GM23338 (cell line): Measurements from ENCODE around the gene GPC2. TPM values are rescaled to one million over a fixed set of nuclear protein-coding genes. Genes with fewer than 3 reads are reported as not detected.

Experiments used
- ATAC-seq: fragments of 200-7000 bp; cut with Tn5 transposase; 3 replicates; pipeline ENCODE4 v1.9.1; 2020
- DNase-seq: peaks from one replicate; pipeline ENCODE4 v3.0.0-alpha.2; 2015; ENCODE audit warnings: low spot score
- H2AFZ ChIP-seq: fragments of 200-600 bp; sonication (generic); 2 replicates; pipeline ENCODE4 v1.8.0; 2016; ENCODE audit warnings: antibody characterized with exemption, mild to moderate bottlenecking, moderate library complexity
- H3F3A ChIP-seq: fragments of 200-600 bp; sonication (generic); replicated peaks from 2 replicates; pipeline ENCODE4 v1.8.0; 2017; ENCODE audit warnings: antibody characterized with exemption, mixed run types, low read depth
- H3K27ac ChIP-seq: fragments of 200-600 bp; sonication (generic); 2 replicates; pipeline ENCODE4 v1.6.1; 2016; ENCODE audit warnings: low read depth
- H3K27me3 ChIP-seq: fragments of 200-600 bp; sonication (generic); 2 replicates; pipeline ENCODE4 v1.8.0; 2016; ENCODE audit warnings: mild to moderate bottlenecking, mixed run types, moderate library complexity; ENCODE audit not compliant: insufficient read depth
- H3K36me3 ChIP-seq: fragments of 200-600 bp; sonication (generic); 2 replicates; pipeline ENCODE4 v1.8.0; 2016; ENCODE audit warnings: mild to moderate bottlenecking; ENCODE audit not compliant: insufficient read depth
- H3K4me1 ChIP-seq: fragments of 200-600 bp; sonication (generic); 2 replicates; pipeline ENCODE4 v1.8.0; 2016; ENCODE audit warnings: mild to moderate bottlenecking, moderate library complexity; ENCODE audit not compliant: insufficient read depth
- H3K4me2 ChIP-seq: fragments of 200-600 bp; sonication (generic); 2 replicates; pipeline ENCODE4 v1.7.1; 2017; ENCODE audit warnings: mixed run types
- H3K4me3 ChIP-seq: fragments of 200-600 bp; sonication (generic); 2 replicates; pipeline ENCODE4 v1.6.1; 2016; ENCODE audit warnings: mixed run types
- H3K79me2 ChIP-seq: fragments of 200-600 bp; sonication (generic); replicated peaks from 2 replicates; pipeline ENCODE4 v1.8.0; 2017; ENCODE audit warnings: mild to moderate bottlenecking; ENCODE audit not compliant: insufficient read depth
- H3K9me2 ChIP-seq: fragments of 200-600 bp; sonication (generic); 2 replicates; pipeline ENCODE4 v1.8.0; 2017; ENCODE audit not compliant: insufficient read depth
- H4K20me1 ChIP-seq: fragments of 200-600 bp; sonication (generic); replicated peaks from 2 replicates; pipeline ENCODE4 v1.8.0; 2017; ENCODE audit warnings: mild to moderate bottlenecking; ENCODE audit not compliant: insufficient read depth
- H3K27ac Mint-ChIP-seq: 2 replicates; pipeline ENCODE4 v1.8.0; 2020; ENCODE audit warnings: inconsistent platforms, mild to moderate bottlenecking, moderate library complexity, mixed read lengths
- H3K27me3 Mint-ChIP-seq: 3 replicates; pipeline ENCODE4 v1.8.0; 2022; ENCODE audit warnings: low read depth, mild to moderate bottlenecking, moderate library complexity, mixed read lengths, inconsistent platforms; ENCODE audit not compliant: insufficient read depth, poor library complexity
- H3K36me3 Mint-ChIP-seq: 3 replicates; pipeline ENCODE4 v1.8.0; 2021; ENCODE audit warnings: low read depth, mild to moderate bottlenecking, inconsistent platforms, moderate library complexity, mixed read lengths
- H3K4me1 Mint-ChIP-seq: 3 replicates; pipeline ENCODE4 v1.8.0; 2020; ENCODE audit warnings: mild to moderate bottlenecking, inconsistent platforms, mixed read lengths
- H3K4me3 Mint-ChIP-seq: 3 replicates; pipeline ENCODE4 v1.8.0; 2021; ENCODE audit warnings: moderate library complexity, mild to moderate bottlenecking, inconsistent platforms, mixed read lengths
- H3K9me3 Mint-ChIP-seq: 3 replicates; pipeline ENCODE4 v1.8.0; 2020; ENCODE audit warnings: moderate library complexity, mild to moderate bottlenecking, inconsistent platforms, mixed read lengths
- CTCF ChIP-seq, 2 experiments: fragments of 200-600 bp in 1 of 2; sonication (generic) in 1 of 2; conservative IDR thresholded peaks; 2 replicates each; pipeline versions ENCODE4 v1.5.1 to v1.6.1; 2016 to 2017; ENCODE audit warnings: antibody characterized with exemption in 2 of 2, low read depth in 2 of 2, mild to moderate bottlenecking in 2 of 2, moderate library complexity in 1 of 2
- EZH2 ChIP-seq: fragments of 200-600 bp; sonication (generic); IDR thresholded peaks from one replicate; pipeline ENCODE4 v1.8.0; 2017; ENCODE audit warnings: antibody characterized with exemption, mild to moderate bottlenecking, low read depth; ENCODE audit not compliant: unreplicated experiment
- JUNB ChIP-seq: IDR thresholded peaks from one replicate; pipeline ENCODE4 v1.6.1; 2016; ENCODE audit warnings: antibody characterized with exemption; ENCODE audit not compliant: unreplicated experiment
- NANOG ChIP-seq: IDR thresholded peaks from 2 replicates; pipeline ENCODE4 v1.6.1; 2016; ENCODE audit warnings: antibody characterized with exemption, borderline replicate concordance
- POLR2AphosphoS5 ChIP-seq: IDR thresholded peaks from 2 replicates; pipeline ENCODE4 v1.6.1; 2016; ENCODE audit warnings: antibody characterized with exemption, low read depth
- REST ChIP-seq: IDR thresholded peaks from one replicate; pipeline ENCODE4 v1.6.1; 2018; ENCODE audit warnings: antibody characterized with exemption; ENCODE audit not compliant: unreplicated experiment
- STAT1 ChIP-seq: IDR thresholded peaks from one replicate; pipeline ENCODE4 v1.6.1; 2016; ENCODE audit warnings: antibody characterized with exemption; ENCODE audit not compliant: unreplicated experiment
- ZNF114 ChIP-seq: fragments of 250-450 bp; sonication (Bioruptor Pico); IDR thresholded peaks from 2 replicates; pipeline ENCODE4 v1.5.0; 2020; ENCODE audit warnings: mild to moderate bottlenecking, moderate library complexity
- ZNF331 ChIP-seq: fragments of 250-450 bp; sonication (Bioruptor Pico); IDR thresholded peaks from 2 replicates; pipeline ENCODE4 v1.5.0; 2020; ENCODE audit warnings: low read depth, mild to moderate bottlenecking, moderate library complexity
- polyA plus RNA-seq: library from polyadenylated mRNA; unstranded; fragments of >200 nt; fragmentation: Nextera tagmentation; extraction: Ambion mirVana; gene quantifications from 2 replicates; pipeline ENCODE4 v1.2.1, GENCODE V29; 2016
- total RNA-seq: library from RNA; depleted of rRNA; stranded (reverse); fragments of >200 nt; shearing (Covaris generic); gene quantifications from 2 replicates; pipeline ENCODE4 v1.2.3, GENCODE V29; 2014
- TF ChIP-seq, protein P1 (sequence below): fragments of 250-450 bp; sonication (Bioruptor Pico); IDR thresholded peaks from 2 replicates; pipeline ENCODE4 v1.5.0; 2020; ENCODE audit warnings: mild to moderate bottlenecking, moderate library complexity

GPC2 gene
- total and polyA plus RNA-seq, 2 experiments from 2014 or later = 10.7 to 48.8 TPM

- Histone ChIP-seq H3F3A (no peaks in the 10 kb centered on the region), H3K4me1 (no peaks in the 10 kb centered on the region; the same call in 1 of the 2 replicates), H3K27ac (no peak overlapping the region), H3K36me3 (no peaks in the 10 kb centered on the region), H4K20me1 (peaks cover 2% of the 10 kb centered on the region; the same call in 1 of the 2 replicates), H3K4me3 (no peak overlapping the region), H3K79me2 (no peaks in the 10 kb centered on the region), H3K9me2 (no peaks in the 10 kb centered on the region), H2AFZ (no peak overlapping the region), H3K4me2 (no peak overlapping the region), H3K27me3 (peaks cover 59% of the 10 kb centered on the region)
- H3K27ac Mint-ChIP-seq = no peak overlapping the region
- DNase-seq = no peak
- peaks cover 16% of the 10 kb centered on the region for H3K4me1 Mint-ChIP-seq
- ATAC-seq = no peak
- TF ChIP-seq CTCF (conservative IDR thresholded peaks at IDR 0.05; ENCODE audit: low read depth in 2 of 2) (no peak), POLR2AphosphoS5 (no peak), EZH2 (no peak)
- H3K27me3 Mint-ChIP-seq = peaks cover 16% of the 10 kb centered on the region
- no peaks in the 10 kb centered on the region for H3K36me3 Mint-ChIP-seq
- no peaks in the 10 kb centered on the region for H3K9me3 Mint-ChIP-seq
- H3K4me3 Mint-ChIP-seq = no peak overlapping the region
Observed at GRCh38 chr7:100212631-100213286, 35.6 kb upstream of the GPC2 start.

GRCh38 chr7:100211342-100211780 lies 34.2 kb upstream of the GPC2 start:
- H3K27ac ChIP-seq = no peak overlapping the region
- H3K36me3 ChIP-seq = no peaks in the 10 kb centered on the region
- Mint-ChIP-seq H3K27me3 (peaks cover 14% of the 10 kb centered on the region), H3K27ac (no peak overlapping the region; the same call in 1 of the 2 replicates), H3K36me3 (no peaks in the 10 kb centered on the region), H3K4me3 (no peak overlapping the region; the same call in 2 of the 3 replicates), H3K9me3 (no peaks in the 10 kb centered on the region), H3K4me1 (peaks cover 12% of the 10 kb centered on the region)
- no peaks in the 10 kb centered on the region for H3F3A ChIP-seq
- H3K27me3 ChIP-seq = peaks cover 59% of the 10 kb centered on the region
- H2AFZ ChIP-seq = no peak overlapping the region
- peaks cover 2% of the 10 kb centered on the region; the same call in 1 of the 2 replicates for H4K20me1 ChIP-seq
- ATAC-seq = no peak
- H3K4me2 ChIP-seq = no peak overlapping the region
- no peak for DNase-seq
- no peak overlapping the region for H3K4me3 ChIP-seq
- peaks cover 5% of the 10 kb centered on the region; the same call in 1 of the 2 replicates for H3K4me1 ChIP-seq
- no peaks in the 10 kb centered on the region for H3K9me2 ChIP-seq
- no peaks in the 10 kb centered on the region for H3K79me2 ChIP-seq
- TF ChIP-seq EZH2 = no peak
- no peak for TF ChIP-seq REST
- TF ChIP-seq, protein P1, sequence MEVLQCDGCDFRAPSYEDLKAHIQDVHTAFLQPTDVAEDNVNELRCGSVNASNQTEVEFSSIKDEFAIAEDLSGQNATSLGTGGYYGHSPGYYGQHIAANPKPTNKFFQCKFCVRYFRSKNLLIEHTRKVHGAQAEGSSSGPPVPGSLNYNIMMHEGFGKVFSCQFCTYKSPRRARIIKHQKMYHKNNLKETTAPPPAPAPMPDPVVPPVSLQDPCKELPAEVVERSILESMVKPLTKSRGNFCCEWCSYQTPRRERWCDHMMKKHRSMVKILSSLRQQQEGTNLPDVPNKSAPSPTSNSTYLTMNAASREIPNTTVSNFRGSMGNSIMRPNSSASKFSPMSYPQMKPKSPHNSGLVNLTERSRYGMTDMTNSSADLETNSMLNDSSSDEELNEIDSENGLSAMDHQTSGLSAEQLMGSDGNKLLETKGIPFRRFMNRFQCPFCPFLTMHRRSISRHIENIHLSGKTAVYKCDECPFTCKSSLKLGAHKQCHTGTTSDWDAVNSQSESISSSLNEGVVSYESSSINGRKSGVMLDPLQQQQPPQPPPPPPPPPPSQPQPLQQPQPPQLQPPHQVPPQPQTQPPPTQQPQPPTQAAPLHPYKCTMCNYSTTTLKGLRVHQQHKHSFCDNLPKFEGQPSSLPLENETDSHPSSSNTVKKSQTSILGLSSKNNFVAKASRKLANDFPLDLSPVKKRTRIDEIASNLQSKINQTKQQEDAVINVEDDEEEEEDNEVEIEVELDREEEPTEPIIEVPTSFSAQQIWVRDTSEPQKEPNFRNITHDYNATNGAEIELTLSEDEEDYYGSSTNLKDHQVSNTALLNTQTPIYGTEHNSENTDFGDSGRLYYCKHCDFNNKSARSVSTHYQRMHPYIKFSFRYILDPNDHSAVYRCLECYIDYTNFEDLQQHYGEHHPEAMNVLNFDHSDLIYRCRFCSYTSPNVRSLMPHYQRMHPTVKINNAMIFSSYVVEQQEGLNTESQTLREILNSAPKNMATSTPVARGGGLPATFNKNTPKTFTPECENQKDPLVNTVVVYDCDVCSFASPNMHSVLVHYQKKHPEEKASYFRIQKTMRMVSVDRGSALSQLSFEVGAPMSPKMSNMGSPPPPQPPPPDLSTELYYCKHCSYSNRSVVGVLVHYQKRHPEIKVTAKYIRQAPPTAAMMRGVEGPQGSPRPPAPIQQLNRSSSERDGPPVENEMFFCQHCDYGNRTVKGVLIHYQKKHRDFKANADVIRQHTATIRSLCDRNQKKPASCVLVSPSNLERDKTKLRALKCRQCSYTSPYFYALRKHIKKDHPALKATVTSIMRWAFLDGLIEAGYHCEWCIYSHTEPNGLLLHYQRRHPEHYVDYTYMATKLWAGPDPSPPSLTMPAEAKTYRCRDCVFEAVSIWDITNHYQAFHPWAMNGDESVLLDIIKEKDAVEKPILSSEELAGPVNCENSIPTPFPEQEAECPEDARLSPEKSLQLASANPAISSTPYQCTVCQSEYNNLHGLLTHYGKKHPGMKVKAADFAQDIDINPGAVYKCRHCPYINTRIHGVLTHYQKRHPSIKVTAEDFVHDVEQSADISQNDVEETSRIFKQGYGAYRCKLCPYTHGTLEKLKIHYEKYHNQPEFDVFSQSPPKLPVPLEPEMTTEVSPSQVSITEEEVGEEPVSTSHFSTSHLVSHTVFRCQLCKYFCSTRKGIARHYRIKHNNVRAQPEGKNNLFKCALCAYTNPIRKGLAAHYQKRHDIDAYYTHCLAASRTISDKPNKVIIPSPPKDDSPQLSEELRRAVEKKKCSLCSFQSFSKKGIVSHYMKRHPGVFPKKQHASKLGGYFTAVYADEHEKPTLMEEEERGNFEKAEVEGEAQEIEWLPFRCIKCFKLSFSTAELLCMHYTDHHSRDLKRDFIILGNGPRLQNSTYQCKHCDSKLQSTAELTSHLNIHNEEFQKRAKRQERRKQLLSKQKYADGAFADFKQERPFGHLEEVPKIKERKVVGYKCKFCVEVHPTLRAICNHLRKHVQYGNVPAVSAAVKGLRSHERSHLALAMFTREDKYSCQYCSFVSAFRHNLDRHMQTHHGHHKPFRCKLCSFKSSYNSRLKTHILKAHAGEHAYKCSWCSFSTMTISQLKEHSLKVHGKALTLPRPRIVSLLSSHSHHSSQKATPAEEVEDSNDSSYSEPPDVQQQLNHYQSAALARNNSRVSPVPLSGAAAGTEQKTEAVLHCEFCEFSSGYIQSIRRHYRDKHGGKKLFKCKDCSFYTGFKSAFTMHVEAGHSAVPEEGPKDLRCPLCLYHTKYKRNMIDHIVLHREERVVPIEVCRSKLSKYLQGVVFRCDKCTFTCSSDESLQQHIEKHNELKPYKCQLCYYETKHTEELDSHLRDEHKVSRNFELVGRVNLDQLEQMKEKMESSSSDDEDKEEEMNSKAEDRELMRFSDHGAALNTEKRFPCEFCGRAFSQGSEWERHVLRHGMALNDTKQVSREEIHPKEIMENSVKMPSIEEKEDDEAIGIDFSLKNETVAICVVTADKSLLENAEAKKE (CRISPR knock-in tag) = no peak
- TF ChIP-seq STAT1 = no peak
- TF ChIP-seq ZNF331 (CRISPR knock-in tag) = no peak
- no peak for TF ChIP-seq JUNB
- no peak for TF ChIP-seq ZNF114 (CRISPR knock-in tag)
- TF ChIP-seq NANOG = no peak
